Stimulated activated CD8-positive, alpha-beta memory T cell treated with anti-CD3 and anti-CD28 coated beads, Interleukin-15, amount 100 ng/mL, for 4 hours (primary cell): ENCODE measurements around the gene CLTRN.
"Not testable (repeated sequence)": the region's sequence is repeated elsewhere in the genome, so short reads cannot be mapped to it uniquely, and the experiment has no call there.

ENCODE experiments used
- DNase-seq, 2 donors: peaks; one replicate each; pipeline ENCODE4 v3.0.0-alpha.2; 2020; ENCODE audit warnings: low read depth in 2 of 2

CLTRN gene, protein sequence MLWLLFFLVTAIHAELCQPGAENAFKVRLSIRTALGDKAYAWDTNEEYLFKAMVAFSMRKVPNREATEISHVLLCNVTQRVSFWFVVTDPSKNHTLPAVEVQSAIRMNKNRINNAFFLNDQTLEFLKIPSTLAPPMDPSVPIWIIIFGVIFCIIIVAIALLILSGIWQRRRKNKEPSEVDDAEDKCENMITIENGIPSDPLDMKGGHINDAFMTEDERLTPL

DNA sequence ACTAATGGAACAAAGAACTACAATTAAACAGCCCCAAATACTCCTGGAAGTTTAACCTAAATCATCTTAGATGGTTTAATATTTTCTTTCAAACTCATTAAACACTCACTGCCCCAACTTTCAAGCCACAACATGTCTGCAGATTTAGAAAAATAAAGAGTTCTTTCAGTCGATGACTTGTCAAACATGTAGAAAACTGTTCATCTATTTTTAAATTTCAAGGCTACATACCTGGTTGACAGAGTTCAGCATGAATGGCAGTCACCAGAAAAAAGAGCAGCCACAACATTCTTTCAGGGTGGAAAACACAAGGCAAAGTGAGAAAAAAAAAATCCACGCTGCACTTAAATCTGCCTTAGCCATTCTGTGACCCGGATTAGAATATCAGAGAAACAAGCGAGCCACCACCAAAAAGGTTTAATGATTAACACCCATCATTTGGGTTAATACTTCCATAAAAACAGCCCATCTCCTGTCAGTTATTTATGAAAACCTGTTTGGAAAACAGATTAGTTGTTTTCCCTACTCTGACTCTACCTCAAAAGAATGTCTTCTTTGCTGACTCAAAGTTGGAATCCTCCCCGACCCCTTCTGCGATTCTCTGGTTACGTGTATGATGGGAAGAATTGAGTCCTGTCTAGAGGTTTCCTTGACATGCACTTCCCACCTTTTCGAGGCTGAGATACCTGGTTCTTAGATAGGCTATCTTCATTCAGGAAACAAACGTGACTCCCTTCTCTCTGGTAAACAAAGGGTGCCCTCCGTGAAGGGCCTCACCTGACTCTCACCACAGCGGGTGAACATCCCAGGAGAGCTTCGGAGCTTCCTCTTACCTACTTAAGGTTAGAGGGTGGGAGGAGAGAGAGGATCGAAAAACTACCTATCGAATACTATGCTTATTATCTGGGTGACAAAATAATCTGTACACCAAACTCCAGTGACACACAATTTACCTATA, at the start of gene CLTRN:
TSS of gene CLTRN (minus strand) at position 319 of the 958 bp plus-strand sequence. CDS start at position 289, 30 bp downstream.
- DNase-seq = no peak

DNA sequence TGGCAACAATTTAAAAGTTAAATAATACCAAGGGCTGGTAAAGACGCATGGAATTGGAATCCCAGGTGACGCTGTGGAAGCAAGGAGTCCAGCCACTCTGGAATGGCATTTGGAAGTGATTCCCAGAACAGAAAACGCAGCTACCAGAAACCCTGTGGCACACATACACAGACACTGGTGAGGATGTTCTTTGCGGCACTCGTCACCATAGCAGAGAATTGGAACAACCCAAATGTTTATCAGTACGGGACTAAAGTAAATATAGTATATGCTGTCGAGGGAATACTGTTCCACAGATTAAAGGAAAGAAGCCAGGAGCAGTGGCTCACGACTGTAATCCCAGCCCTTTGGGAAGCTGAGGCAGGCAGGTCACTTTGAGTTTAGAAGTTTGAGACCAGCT, 39.7 kb upstream of the CLTRN start:
- not testable (repeated sequence) for DNase-seq

DNA sequence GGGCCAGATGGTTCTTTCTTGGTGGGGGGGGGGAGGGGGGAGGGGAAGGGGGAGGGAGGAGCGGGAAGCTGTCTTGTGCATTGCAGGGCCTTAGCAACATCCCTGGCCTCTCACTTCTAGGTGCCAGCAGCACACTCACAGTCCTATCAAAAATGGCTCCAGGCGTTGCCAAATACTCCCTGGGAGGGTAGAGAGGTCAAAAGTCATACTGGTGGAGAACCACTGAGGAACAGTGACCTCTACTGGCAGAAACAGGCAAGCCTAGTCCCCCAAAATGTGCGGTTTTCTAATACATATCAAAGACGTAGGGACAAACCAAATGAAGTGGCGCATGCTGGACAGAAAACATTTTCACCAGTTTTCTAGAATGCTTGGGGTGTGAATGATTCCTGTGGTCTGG, 39.2 kb upstream of the CLTRN start:
- not testable (repeated sequence) for DNase-seq

DNA sequence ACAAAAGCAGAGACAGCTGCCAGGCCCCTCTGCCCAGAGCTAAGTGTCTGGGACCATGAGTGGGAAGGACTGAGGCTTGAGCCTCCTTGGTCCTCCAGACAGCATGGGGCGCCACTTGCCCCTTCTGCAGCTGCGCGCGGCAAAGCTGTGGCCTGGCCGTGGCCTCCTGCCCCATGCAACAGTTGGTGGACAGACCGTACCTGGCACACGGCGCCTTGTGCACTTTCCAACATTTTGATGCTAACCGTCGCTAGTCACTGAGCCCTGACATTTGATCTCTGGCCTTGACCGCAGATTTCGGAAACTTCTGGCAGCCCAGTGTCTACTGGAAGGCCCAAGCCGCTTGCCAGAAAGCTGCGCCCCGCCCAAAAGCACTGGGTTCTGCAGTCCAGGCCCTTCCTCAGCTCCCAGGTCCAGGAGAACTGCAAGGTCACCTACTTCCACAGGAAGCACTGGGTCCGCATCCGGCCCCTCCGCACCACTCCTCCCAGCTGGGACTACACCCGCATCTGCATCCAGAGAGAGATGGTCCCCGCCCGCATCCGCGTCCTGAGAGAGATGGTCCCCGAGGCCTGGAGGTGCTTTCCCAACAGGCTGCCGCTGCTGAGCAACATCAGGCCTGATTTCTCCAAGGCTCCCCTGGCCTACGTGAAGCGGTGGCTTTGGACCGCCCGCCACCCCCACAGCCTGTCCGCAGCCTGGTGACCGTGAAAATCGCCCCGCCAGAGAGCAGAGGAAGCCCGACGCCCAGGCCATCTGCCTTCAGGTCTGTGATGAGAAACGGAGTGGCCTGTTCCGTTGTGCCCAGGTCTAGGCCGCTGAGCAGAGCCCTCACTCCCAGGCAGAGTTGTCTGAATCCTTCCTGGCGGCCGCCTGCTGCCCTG, 38.1 kb upstream of the CLTRN start:
- DNase-seq = no peak

DNA sequence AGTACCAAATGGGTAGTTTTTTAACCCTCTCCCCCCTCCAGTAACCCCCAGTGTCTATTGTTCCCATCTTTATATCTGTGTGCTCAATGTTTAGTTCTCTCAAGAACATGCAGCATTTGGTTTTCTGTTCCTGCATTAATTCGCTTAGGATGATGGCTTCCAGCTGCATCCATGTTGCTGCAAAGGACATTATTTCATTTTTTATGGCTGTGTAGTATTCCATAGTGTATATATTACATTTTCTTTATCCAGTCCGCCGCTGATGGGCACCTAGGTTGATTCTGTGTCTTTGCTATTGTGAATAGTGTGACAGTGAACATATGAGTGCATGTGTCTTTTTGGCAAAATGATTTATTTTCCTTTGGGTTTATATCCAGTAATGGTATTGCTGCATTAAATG, 31.9 kb upstream of the CLTRN start:
- no peak for DNase-seq

DNA sequence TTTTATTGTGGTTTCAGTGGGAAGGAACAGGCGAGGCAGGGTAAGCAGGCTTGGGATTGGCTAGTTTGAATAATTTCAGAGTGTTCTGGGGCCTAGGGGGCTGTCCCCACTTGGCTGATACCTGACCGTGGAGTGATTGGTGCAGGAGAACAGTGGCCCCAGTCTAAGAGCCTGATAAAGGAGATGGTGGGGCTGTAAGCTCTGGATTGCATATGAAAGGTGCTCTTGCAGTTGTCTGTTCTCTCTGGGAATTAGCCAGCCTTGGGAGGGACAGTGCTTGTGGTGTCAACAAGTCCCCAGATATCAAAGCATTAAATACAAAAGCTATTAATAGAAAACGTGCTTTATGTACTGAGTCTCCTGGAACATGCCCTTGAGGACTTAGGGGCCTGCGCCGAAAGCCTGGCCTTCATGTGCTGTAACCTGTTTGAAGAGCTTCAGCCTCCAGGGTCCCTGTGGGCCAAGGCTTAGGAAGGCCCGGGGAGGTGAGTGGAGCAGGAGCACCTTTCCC, 30.4 kb upstream of the CLTRN start:
- no peak for DNase-seq

DNA sequence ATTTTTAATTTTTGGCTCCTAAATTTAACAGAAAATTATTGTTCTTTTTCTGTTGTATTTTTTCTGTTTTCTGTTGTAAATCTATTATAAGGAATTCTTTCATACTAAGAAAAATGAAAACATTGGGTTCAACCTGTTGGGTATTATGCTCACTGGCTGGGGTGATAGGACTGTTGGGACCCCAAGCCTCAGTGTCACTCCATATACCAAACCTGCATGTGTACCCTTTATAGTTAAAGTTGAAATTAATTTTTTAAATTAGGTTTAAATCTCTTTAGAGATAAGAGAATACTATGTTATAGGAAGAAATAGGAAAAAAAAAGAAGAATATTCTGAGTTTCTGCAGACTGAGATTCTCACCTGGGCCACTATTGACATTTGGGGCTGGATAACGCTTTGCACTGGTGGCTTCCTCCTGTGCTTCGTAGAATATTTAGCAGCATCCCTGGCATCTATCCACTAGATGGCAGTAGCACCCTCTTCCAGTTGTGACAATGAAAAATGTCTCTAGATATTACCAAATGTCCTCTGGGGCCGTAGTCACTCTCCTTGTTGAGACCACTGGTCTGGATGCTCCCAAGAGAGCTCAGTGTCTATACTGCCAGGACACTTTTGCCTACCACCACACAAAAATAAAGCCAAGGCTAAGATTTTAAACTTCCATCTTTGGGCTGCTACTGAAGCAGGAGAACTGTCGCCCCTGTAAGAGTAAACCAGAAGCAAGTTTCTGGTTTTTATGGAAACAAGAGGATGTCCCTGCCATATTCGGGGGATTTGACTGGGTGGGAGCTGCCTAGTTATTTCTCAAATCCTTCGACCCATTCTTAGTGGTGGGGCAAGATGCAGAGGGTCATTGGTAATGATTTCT, 22.4 kb upstream of the CLTRN start:
- peak; percentile 9 to 16 for DNase-seq

DNA sequence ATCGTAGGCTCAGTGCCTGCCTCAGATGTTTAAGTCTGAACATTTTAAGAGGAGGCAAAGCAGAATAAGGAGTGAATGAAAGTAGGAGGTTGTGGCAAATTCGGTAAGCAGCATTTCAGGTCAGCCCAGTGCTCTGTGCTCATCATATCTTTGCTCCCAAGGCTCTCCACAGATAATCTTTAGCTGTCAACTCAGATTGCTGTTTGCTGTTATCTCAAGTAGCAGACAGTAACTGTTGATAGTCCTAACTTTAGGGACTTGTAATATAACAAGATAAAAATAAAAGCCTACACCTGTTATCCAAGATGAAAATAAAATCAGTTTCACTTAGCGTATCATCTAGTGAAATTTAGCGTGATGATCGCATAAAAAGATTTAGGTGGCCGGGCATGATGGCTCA, 18.6 kb upstream of the CLTRN start:
- DNase-seq = no peak

DNA sequence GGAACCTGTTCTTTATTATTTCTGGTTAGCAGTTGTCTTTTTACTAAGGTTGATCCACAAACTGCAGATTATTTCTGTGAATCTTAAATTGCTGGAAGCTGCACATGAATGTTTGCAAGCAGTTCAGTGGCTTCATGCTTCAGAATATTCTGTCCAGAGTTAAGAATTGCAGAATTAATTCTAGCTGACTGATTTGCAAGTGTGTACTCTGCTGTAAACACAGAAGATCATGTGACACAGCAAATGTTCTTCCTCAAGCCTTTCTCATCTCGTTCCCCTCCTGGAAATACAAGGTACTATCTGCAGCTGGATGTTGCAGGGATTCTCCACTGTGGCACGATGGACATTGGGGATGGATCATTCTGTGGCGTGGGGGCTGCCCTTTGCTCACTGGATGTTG, 16.8 kb upstream of the CLTRN start:
- no peak for DNase-seq

DNA sequence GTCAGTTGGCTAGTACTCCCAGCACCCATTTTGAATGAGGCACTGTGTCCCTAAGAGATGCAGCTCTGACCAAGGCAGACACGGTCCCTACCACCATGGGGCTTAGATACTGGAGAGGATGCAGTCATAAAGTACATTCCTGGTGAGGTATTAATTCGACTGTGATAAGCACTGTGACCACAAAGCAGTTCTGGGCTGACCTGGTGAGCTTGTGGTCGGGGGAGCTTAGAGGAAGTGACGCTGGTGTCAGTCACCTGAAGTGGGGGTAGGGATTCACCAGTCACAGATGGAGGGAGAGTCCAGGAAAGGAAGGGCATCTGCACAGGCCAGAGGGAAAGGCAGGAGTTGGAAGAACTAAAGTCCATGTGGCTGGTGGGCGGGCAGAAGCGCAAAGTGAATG, 15.8 kb upstream of the CLTRN start:
- no peak for DNase-seq

DNA sequence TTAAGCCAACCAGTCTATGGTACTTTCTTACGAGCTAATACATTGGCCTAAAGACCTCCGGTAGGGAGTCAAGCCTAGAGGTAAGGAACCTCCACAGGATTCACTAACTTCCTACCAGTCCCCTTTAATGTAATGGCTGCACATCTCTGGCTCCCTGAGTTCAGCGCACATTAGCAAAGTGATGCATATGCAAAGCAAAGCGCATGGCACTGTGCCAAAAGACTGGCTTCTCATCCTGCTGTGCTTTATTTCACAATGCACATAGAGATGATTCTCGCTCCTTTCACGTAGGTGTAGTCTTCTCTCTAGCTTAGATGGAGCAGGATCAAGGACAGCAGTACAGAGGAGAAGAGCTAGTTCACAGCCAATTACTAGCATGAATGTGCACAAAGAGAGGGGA, 14.6 kb upstream of the CLTRN start:
- DNase-seq = no peak

DNA sequence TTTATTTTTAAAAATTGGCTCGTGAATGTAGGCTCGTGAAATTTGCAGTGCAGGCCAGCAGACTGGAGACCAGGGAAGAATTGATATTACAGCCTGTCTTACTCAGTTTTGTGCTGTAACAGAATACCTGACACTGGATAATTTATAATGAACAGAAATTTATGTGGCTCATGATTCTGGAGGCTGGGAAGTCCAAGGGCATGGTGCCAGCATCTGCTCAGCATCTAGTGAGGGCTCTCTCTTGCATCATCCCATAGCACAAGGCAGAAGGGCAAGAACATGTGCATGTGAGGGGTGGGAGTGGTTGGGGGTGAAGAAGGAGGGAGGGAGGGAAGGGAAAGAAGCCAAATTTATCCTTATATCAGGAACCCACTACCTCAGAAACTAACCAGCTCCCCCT, 13.7 kb upstream of the CLTRN start:
- no peak for DNase-seq

DNA sequence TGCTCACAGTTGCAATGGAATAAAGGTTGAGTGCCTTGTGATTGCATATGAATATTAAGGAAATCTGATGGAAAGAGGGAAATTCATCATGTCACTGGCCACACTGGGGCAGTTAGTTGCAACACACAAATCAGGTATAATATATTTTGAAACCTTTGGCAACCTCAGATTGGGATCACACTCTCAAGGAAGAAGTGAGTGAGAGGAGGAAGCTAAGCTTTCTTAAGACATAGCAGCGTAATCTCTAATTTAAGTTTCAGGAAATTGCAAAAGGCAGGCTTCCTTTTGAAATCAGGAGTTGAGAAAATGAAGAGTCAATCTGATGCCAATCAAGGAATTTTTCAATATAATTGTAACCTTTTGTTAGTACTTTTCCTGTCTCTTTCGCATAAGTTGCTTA, 12.3 kb upstream of the CLTRN start:
- no peak for DNase-seq

DNA sequence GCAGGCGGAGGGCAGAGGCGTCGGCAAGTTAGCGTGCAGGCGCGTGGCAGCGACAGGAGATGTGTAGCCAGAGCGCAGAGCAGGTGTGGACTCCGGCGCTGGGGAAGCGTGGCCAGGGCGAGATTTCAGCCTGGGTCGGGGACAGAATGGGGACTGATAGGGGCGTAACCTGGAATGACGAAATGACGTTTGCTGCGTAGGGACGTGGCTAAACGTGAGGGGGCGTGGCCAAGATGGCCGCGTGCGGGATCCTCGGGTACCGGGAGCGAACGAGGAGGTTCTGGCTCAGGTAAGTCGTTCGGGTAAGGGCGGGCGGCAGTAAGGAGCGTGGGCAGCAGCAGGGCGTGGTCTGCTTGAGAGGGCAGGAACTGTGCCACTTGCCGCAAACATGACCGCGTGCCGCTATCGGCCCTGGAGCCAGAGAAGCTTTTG, 10.9 kb upstream of the CLTRN start:
- DNase-seq = peak; percentile 70 to 80

DNA sequence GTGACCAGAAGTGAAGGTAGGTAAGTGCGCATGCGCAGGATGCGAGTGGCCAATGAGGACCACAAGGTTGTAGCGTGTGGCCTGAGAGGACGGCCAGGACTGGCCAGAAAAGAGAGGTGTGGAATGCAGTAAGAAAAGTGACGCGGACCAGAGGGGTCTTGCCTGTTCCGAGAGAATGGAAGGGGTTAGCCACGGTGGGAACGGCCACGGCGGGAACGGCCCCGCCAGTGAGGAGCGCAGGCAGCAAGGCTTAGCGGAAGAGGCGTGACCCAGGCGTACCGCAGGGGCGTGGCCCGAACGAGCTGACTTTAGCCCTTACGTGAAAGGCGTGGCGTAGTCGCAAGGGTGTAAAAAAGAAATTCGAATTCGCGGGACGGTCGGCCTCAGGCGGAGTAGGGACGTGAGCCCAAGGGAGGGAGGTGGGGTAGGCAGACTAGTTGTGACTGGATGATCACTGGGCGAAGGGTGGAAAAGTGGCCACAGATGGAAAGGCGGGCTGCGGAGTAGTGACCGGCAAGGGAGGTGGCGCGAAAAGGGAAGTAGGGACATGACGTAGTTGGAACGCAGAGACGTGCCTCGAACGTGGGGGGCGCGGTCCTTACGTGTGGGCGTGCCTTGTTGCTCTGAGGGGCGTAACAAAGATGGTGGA, 10.4 kb upstream of the CLTRN start:
- DNase-seq = peak; percentile 82 to 84

DNA sequence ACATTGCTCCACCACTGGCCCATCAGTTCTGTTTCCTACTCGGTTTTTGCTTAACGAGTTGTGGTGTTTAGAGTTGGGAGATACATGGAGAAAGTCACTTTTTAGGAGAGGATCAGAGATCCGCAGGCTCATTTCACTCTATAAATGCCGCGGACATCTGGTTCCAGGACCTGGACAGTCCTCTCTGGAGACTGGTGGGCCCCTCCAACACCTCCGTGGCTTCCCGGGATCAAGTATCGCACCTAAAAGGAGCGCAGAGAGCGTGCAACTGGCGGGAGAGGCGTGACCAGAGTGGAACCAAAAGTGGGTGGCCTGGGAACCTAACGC, 9.9 kb upstream of the CLTRN start:
- no peak for DNase-seq

DNA sequence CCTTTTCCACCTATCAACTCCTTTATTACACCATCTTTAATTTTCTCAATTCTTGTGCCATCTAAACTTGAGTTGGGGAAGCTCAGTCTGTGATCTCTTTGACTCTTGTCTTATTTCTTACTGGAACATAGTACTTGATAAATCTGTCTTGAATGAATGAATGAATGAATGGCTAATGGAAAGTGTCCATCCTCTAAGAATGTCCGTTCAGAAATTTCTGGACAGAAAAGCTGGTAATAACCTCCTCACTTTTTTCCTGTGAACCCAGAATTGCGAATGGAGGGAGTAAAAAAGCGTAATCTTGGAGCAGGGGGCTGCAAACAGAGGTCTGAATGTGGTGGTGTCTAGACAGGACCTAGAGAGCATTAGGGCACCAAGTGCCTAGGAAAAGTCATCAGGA, 9.4 kb upstream of the CLTRN start:
- no peak for DNase-seq

DNA sequence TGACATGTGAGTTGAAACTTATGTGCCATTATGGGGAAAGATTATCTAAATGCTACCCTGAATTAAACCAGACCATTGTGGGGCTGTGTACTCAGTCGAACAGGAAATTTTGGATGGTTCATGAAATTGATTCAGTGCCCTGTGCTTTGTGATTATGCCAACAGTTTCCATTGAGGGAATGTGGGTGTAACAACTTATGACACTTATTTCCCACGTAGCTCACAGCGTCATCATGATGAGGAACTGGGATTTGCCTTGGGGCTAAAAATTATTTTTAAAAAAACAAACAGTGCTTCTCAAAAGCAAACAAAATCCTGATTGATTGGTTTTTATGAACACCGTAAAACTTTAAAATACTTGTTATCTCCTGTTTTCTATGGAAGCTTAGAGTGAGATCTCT, 8.3 kb upstream of the CLTRN start:
- no peak for DNase-seq

DNA sequence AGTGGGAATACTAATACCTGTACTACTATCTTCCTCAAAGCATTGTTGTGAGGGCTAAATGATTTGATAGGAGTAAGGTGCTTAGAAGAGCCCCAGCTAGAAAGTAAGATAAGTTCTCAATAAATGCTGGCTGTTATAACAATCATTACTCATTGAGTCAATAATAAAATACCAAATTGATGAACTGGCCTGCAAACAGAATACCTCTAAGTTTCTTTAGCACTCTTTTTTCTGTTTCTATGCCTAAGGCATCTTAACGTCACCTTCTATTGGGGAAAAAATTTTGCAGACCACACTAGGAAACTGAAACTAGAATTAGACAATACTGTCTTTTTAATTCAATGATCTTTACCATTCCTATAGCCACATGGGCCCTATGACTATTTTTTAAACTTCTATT, 1.2 kb downstream of the CLTRN start:
- DNase-seq = no peak

DNA sequence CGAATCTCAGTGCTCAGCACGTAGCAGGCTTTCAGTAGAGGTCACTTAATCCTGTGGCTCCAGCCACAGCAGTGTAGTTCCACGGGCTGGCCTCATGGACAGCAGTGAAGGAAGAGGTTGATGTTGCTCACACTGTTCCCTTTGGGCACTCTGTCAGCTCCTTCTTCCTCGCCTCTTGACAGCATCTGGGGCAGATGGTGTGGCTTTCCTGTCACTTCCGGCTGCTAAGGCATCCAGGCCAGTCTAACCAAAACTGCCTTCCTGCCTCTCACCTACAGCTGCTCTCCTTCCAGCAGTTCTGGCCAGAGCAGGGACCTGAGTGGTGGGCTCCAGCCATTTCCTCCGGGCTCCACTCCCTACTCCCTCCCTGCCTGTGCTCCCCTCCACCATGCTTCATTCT, 9.8 kb downstream of the CLTRN start:
- DNase-seq = not testable (repeated sequence)

DNA sequence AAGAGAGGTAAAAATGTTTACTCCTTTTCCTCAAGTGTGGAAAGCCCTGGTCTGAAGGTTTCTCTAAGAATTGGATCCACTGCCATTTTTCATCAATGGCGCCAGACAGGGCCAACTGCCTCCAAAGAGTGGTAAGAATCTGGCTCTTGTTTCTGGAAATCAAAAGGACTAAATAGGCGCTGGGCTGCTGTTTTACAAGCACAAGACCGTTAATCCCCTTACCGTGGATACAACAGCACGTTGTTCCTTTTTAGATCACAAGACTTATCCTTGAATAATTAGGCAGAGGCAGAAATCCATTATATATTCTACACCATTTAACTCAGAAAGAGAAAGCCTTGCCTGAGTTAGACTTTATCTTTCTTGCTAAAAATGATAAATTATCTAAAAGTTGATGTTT, 10.6 kb downstream of the CLTRN start:
- DNase-seq = no peak
